HG03558 (cell line): ENCODE results near the gene UGGT2.
"Not testable (repeated sequence)": the region's sequence is repeated elsewhere in the genome, so short reads cannot be mapped to it uniquely, and the experiment has no call there.

Source experiments
- ATAC-seq: cut with Tn5 transposase; IDR thresholded peaks from one replicate; pipeline ENCODE4 v1.9.1; 2021; ENCODE audit warnings: moderate number of reproducible peaks; ENCODE audit not compliant: unreplicated experiment; ENCODE audit errors: extremely low read depth

The UGGT2 gene

GRCh38 chr13:96053003-96053703 lies at the start of gene UGGT2:
Gene UGGT2, minus strand, starts transcription at chr13:96053401. Its CDS starts 89 bp downstream, at chr13:96053312.
- peak; percentile 96 for ATAC-seq

GRCh38 chr13:96100457-96101220 lies 47.4 kb upstream of the UGGT2 start:
- ATAC-seq, result no peak

DNA sequence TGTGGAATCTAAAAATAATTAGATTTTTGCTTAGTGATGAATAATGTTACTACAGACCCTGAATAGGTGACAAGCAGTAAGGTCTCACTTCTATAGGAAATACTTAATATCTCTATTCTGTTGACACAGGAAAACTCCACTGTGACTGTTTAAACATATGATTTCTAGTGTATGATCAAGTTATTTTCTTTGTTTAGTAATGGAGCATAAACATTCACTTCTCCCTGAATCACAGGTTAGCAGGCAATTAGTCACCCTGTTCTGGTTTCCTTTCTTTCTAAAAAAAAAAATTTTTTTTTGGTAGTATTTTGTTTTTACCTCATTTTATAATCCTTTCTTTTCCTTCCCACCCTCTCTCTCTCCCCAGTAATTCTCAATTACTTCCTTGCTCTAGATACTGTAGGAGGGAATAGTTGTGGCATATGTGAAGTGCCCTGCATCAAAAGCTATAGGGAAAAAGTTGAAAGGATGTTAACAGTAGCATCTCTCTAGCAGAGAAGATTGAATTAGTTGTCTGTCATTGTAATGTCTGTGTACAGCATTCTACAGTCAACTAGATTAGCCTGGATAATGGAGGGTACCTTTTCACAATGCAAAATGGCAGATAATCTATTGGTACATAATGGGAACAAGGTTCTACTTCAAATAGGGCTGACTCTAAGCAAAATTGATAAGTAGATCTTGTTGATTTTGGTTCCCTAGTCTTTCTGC lies 40.2 kb upstream of the UGGT2 start:
- ATAC-seq, result no peak

GRCh38 chr13:96091164-96092117 lies 38.2 kb upstream of the UGGT2 start:
- no peak for ATAC-seq

- no peak for ATAC-seq
These were observed 37.3 kb upstream of the UGGT2 start for GRCh38 chr13:96090240-96091101.

GRCh38 chr13:96089749-96090239 lies 36.6 kb upstream of the UGGT2 start, which contains the start of gene HS6ST3:
Gene HS6ST3, plus strand, starts transcription at chr13:96090107.
- no peak for ATAC-seq

- ATAC-seq, result no peak
These were observed 35.9 kb upstream of the UGGT2 start for GRCh38 chr13:96089139-96089538.

DNA sequence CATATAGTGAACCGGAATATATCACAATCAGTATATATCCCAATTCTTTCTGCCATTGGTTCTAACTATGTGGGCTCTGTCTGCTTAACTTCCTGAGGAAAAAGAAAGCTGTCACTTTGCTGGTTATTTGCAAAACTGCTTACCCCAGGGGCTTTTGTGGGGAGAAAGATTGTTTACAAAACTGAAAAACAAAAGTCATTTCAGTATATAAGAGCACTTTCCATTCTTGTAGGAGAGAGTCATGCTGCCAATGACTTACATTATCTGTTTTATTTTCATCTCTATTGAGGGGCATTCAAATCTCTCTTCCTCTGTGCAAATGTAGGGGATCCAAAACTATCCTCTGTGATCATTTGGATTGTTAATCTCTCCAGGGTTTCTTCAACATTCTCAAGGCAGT lies 33.5 kb upstream of the UGGT2 start:
- ATAC-seq, result no peak

- no peak for ATAC-seq
These were observed 29.4 kb upstream of the UGGT2 start for GRCh38 chr13:96082640-96083039.

DNA sequence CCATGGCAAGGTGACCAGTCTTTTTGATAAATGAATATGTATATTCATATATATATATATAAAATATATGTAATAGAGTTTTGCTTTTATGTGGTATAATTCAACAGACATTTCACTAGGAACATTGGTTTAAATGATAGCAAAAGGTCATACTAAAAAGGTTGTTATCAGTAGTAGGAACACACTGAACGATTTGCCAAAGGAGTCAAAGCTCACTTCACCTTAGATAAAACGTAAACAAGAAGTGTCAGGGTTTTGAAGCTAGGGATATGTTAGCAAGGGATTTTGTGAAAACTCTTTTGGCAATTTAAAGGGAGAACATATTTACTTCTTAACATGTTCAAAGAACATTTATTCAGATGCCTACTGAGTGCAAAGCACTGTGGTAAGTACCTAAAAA lies 28.7 kb upstream of the UGGT2 start:
- no peak for ATAC-seq

DNA sequence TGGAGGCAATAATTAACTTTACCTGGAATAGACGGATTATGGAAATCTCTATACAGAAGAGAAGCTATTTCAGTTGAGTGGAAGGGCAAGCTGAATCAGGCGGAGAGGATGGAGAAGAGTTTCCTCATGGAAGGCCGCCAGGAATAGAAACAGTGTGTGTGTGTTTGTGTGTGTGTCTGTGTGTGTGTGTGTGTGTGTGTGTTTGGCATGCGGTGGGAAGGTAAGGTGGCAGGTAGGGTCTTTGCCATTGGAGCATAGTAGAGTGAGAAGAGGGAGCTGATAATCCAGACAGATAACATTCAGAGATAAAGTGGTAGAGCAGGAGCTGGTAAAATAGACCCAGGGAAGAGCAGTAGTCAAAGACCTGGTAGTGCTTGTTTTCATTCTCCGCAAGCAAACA lies 27.5 kb upstream of the UGGT2 start:
- ATAC-seq, result no peak

- ATAC-seq, result no peak
These were observed 22.8 kb upstream of the UGGT2 start for GRCh38 chr13:96075953-96076543.

GRCh38 chr13:96072392-96072791 lies 19.2 kb upstream of the UGGT2 start:
- ATAC-seq, result no peak

- no peak for ATAC-seq
These were observed 18.3 kb upstream of the UGGT2 start for GRCh38 chr13:96071504-96071903.

GRCh38 chr13:96068729-96069128 lies 15.5 kb upstream of the UGGT2 start:
- ATAC-seq, result no peak

DNA sequence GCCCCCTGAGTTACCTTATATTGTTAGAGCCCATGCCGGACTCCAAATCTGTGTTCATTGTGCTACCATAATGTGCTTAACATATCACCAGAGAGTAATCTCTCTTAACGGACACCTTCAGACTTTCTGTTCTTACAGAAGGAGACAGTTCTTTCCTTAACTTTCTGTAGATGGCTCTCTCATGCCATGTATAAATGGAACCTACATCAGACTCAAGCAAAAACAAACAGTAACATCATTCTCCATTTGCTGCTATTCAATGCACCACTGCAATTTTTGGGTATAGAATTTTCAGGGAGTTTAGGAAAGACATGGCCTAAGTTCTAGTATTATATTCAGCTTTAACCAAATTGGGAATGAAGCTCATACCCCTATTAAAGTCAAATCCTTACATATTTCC lies 12.6 kb upstream of the UGGT2 start:
- no peak for ATAC-seq

DNA sequence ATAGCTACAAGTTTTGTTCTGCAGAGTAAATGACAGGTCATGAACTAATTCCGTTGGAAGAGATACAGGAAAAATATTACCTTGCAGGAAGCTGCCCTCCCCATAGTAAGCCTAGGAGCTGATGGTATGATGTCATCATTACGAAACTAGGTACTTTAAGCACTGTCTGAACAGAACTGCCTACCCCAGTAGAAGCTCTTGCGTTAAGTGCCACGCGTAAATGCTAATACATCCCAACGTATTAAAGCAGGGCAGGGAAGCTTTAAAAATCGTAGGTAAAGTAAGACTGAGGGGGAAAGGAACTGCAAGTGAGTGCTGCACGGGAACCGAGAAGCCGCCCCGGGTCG lies 572 bp downstream of the UGGT2 start:
- ATAC-seq, result peak; percentile 44

GRCh38 chr13:96051946-96052345 lies 1.3 kb downstream of the UGGT2 start:
- ATAC-seq, result not testable (repeated sequence)

- ATAC-seq, result not testable (repeated sequence)
These were observed 1.7 kb downstream of the UGGT2 start for GRCh38 chr13:96051491-96051890.
